AG20443 (cell line): ENCODE data around the gene NDUFB11.

ENCODE experiments used
- DNase-seq: peaks from one replicate; pipeline ENCODE4 v3.0.0; 2012; ENCODE audit warnings: low spot score, mixed read lengths

NDUFB11 gene

GRCh38 chrX:47174846-47175587 is 30.5 kb upstream of the NDUFB11 start:
- DNase-seq = no peak

DNA sequence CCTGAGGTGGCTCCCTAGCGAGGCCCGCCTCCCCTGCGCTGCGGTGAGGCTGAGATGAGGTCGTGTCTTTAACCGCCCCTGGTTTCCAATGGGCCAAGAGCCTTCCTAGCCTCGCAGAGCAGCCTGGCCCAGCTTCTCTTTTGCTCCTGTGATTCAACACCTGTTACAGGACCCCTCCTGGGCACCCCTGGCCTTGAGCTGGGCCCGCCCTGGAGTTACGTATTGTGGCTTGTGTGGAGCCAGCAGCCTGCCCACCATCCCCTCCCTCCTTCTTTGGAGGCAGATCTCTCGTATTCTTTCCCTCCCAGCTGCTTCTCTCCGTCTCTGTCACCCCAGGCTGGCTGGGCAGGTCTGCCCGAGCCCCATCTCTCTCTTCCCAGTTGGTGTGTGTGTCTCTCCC is 29.9 kb upstream of the NDUFB11 start:
- no peak for DNase-seq

DNA sequence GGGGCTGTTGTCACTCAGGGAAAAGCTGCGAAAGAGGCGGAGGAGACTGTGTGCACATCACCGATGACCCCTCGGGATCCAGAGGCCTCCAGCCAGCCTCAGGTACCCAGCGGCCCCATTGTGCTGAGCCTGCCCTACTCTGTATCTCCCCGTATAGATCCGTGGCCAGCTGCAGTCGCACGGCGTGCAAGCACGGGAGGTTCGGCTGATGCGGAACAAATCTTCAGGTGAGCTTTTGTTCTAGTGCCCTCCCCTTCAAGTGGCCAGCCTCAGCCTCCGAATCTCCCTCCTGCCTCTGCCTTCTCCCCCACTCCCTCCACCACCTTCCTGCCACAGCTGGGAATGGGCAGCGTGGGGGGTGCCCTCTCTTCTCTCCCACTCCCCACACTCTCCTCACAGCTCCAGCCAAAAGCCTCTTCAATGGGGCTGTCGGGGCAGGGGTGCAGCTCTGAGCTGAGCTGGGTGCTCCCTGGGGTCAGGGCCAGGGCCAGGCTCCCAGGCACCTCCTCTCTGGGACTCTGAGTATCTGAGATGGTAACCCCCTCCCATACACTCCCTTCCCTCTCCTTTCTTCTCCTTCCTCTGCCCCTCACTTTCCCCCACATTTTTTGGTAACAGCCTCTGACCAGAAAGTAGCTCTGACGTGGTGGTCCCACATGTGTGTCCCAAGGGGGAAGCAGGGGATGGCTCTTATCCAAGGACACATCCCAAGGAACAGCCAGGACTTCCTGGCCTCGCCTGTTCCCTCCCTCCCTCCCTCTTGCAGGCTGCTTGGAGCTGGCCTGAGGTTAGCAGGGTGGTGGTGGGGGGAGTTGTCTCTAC is 28.7 kb upstream of the NDUFB11 start:
- no peak for DNase-seq

DNA sequence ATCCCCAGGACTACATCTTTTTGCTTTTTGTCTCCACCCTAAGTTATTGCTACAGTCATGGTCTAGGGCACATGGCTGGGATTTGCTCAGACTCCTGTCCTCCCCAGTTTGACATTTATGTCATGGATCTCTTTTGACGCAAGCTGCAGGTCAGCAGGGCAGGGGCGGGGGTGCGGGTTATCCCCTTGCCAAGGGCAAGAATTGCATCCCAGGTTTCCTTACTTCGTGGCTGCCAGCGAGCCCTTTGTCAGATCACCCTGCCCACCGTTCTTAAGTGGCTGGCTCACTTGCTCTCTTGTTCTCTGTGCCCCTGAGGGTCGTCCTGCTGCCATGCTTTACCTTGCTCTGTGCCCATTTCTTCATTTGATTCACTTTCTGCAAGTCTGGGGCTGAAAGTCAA is 28.0 kb upstream of the NDUFB11 start:
- no peak for DNase-seq

GRCh38 chrX:47171996-47172395 is 27.5 kb upstream of the NDUFB11 start:
- no peak for DNase-seq

GRCh38 chrX:47170861-47171692 is 26.6 kb upstream of the NDUFB11 start:
- DNase-seq = no peak

- peak; percentile 34 for DNase-seq
Measured at GRCh38 chrX:47169726-47170515, 25.4 kb upstream of the NDUFB11 start.

DNA sequence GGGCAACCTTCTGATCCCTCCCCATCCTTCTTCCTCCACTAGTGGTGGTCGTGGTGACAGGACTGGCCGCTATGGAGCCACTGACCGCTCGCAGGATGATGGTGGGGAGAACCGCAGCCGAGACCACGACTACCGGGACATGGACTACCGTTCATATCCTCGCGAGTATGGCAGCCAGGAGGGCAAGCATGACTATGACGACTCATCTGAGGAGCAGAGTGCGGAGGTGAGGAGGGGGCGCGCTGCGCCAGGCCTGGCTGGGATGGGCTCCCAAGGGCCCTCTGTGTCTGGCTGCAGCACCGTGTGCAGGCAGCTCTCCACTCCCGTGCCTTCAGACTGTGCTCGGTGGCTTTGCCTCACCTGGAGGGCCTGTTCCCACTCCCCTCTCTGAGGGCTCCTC is 24.8 kb upstream of the NDUFB11 start:
- DNase-seq = no peak

DNA sequence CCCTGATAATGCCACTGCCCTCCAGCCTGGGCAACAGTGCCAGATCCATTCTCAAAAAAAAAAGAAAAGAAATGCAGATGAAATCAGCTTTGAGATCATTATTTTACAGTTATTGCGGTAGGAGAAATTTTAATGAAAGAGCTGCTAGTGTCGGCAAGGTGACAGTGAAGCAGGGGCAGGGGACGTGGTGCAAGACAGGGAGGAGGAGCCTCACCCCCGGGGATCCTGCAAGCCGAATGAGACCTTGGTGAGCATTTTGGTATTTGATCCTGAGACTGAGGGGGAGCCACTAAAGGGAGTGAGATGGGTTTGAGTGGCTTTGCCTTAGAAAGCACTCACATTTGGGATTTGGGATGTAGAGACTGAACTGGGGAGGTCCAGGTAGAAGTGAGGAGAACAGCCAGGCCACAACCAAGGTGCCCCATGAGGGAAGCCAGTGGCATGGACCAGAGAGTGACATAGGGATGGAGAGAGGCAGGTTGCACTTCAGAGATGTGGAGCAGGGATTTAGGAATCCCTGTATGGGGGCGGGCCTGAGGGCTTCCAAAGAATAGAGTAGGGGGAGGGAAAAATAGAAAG is 24.1 kb upstream of the NDUFB11 start:
- DNase-seq = no peak

DNA sequence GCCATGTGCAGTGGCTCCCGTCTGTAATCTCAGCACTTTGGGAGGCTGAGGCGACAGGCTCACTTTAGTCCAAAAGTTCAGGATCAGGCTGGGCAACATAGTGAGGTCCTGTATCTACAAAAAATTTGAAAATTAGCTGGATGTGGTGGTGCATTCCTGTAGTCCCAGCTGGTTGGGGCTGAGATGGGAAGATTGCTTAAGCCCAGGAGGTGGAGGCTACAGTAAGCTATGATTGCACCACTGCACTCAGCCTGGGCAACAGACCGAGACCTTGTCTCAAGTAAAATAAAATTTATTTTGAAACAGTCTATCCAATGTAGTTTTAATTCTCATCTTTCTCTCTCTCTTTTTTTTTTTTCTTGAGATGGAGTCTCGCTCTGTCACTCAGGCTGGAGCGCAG is 21.6 kb upstream of the NDUFB11 start:
- no peak for DNase-seq

DNA sequence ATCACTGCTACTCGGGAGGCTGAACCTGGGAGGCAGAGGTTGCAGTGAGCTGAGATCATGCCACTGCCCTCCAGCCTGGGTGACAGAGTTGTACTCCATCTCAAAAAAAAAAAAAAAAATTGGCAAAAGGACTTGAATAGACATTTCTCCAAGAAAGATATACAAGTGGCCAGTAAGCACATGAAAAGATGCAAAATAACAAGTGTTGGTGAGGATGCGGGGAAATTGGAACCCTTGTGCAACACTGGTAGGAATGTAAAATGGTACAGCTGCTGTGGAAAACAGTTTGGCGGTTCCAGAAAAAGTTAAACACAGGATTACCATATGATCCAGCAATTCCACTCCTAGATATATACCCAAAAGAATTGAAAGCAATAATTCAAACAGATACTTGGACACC is 19.9 kb upstream of the NDUFB11 start:
- DNase-seq = no peak

GRCh38 chrX:47162927-47163583 is 18.6 kb upstream of the NDUFB11 start:
- no peak for DNase-seq

GRCh38 chrX:47160781-47161180 is 16.3 kb upstream of the NDUFB11 start:
- DNase-seq = no peak

DNA sequence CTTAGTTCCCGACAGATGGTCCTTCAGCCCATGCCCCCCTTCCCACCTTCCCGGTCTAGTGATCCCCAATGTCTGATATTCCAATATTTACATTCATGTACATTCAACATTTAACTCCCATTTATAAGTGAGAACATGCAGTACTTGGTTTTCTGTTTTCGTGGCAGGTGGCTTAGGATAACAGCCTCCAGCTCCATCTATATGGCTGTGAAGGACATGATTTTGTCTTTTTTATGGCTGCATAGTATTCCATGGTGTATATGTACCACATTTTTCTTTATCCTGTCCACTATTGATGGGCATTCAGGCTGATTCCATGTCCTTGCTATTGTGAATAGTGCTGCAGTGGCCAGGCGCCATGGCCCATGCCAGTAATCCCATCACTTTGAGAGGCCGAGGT is 14.3 kb upstream of the NDUFB11 start:
- no peak for DNase-seq

- DNase-seq = no peak
Measured at GRCh38 chrX:47158131-47158530, 13.6 kb upstream of the NDUFB11 start.

- DNase-seq = no peak
Measured at GRCh38 chrX:47156611-47157520, 12.4 kb upstream of the NDUFB11 start.

DNA sequence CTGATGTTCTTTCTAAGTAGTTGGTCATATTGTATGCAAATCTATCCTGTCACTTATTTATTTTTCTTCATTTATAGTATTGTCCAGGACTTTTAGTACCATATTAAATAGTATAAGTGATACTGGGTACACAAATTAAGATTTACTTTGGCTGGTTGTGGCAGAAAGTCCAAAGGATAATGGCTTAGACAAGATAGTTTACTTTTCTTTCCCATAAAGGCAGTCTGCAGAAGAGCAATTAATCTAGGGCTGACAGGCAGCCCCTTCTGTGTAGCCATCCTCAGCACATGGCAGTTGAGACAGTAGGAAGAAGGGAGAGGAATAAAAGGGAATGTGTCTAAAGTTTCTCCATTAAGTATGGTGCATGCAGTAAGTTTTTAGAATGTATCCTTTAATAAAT is 6.9 kb upstream of the NDUFB11 start:
- DNase-seq = no peak

- DNase-seq = no peak
Measured at GRCh38 chrX:47148946-47149345, 4.4 kb upstream of the NDUFB11 start.

DNA sequence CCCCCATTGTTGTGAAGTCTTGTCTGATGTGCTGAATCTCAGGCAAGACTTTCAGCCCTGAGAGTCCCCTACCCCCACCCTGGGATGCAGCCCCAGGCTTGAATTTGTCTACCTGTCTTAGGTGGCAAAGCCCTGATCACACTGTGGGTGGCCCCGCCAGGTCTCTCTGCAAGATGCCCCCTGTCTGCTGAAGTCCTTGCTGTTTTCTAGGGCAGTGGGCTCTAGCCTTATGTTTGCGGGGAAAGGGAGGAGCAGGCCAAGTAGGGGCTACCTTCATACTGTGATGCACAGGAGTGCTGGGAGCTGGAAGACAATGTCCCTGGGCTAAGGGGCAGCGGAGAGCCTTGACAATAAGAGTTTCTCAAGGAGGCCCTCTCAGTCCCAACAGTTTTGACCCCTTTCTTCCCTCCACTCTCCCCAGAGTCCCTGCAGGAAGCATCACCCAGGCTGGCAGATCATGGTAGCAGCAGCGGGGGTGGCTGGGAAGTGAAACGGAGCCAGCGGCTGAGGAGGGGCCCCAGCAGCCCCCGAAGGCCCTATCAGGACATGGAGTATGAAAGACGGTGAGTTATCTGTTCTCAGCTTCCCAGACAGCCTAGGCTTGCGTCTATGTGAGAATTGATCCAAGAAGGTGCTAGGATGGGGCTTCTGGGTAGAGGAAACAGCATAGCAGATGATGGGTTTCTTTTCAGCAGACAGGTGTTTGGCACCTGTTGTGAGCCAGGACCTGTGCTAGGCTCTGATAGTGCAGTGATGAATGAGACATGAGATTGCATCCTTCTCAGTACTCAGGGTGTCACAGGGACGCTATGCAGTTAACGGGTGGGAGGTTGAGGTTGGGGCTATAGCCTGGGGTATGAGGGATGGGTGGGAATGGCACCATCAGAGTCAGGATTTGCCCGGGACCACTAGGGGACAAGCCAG is 2.7 kb upstream of the NDUFB11 start:
- no peak for DNase-seq
